Chondrocyte (in vitro differentiated cells): ENCODE data around the gene IQGAP2. TPM values are rescaled to one million over a fixed set of nuclear protein-coding genes. Genes with fewer than 3 reads are reported as not detected.

Source experiments
- DNase-seq: peaks from one replicate; pipeline ENCODE4 v3.0.0; 2021; ENCODE audit warnings: mixed read lengths, low spot score
- H3K27ac Mint-ChIP-seq: one replicate; pipeline ENCODE4 v1.8.0; 2021; ENCODE audit warnings: mild to moderate bottlenecking, moderate library complexity, mixed read lengths; ENCODE audit not compliant: unreplicated experiment
- H3K27me3 Mint-ChIP-seq: 2 replicates; pipeline ENCODE4 v1.8.0; 2021; ENCODE audit warnings: low read depth, mixed read lengths
- H3K36me3 Mint-ChIP-seq: 2 replicates; pipeline ENCODE4 v1.8.0; 2021; ENCODE audit warnings: low read depth, mixed read lengths
- H3K4me1 Mint-ChIP-seq: 2 replicates; pipeline ENCODE4 v1.8.0; 2021; ENCODE audit warnings: low read depth, mild to moderate bottlenecking, mixed read lengths
- H3K4me3 Mint-ChIP-seq: one replicate; pipeline ENCODE4 v1.8.0; 2021; ENCODE audit warnings: mild to moderate bottlenecking, moderate library complexity, mixed read lengths; ENCODE audit not compliant: unreplicated experiment
- H3K9me3 Mint-ChIP-seq: 2 replicates; pipeline ENCODE4 v1.8.0; 2021; ENCODE audit warnings: low read depth, mixed read lengths
- CTCF ChIP-seq: fragments of 200-600 bp; sonication (generic); IDR thresholded peaks from 2 replicates; pipeline ENCODE4 v1.5.0; 2021; ENCODE audit warnings: antibody characterized with exemption, mild to moderate bottlenecking, moderate library complexity
- total RNA-seq: library from RNA; stranded (reverse); gene quantifications from 3 replicates; pipeline ENCODE4 v1.2.1, GENCODE V29; 2021

IQGAP2 gene
- total RNA-seq, 1 donor from 2014 or later: 3.0 TPM

GRCh38 chr5:76415855-76416254, 12.8 kb downstream of the IQGAP2 start:
- no peak for DNase-seq
- Mint-ChIP-seq H3K4me3 (no peak overlapping the region), H3K27me3 (no peaks in the 10 kb centered on the region), H3K9me3 (no peaks in the 10 kb centered on the region), H3K36me3 (no peaks in the 10 kb centered on the region), H3K27ac (no peak overlapping the region), H3K4me1 (no peaks in the 10 kb centered on the region)
- no peak for TF ChIP-seq CTCF

GRCh38 chr5:76419597-76420298, 16.7 kb downstream of the IQGAP2 start:
- no peak for DNase-seq
- Mint-ChIP-seq H3K4me3 (no peak overlapping the region), H3K27ac (no peak overlapping the region), H3K4me1 (peaks cover 7% of the 10 kb centered on the region), H3K36me3 (no peaks in the 10 kb centered on the region), H3K9me3 (no peaks in the 10 kb centered on the region), H3K27me3 (no peaks in the 10 kb centered on the region)
- TF ChIP-seq CTCF: no peak

- no peaks in the 10 kb centered on the region for H3K9me3 Mint-ChIP-seq
- peaks cover 20% of the 10 kb centered on the region for H3K4me1 Mint-ChIP-seq
- no peaks in the 10 kb centered on the region for H3K27me3 Mint-ChIP-seq
- DNase-seq: no peak
- no peaks in the 10 kb centered on the region for H3K36me3 Mint-ChIP-seq
- H3K4me3 Mint-ChIP-seq: no peak overlapping the region
- no peak for TF ChIP-seq CTCF
- H3K27ac Mint-ChIP-seq: no peak overlapping the region
Measured at GRCh38 chr5:76422227-76422626, 19.1 kb downstream of the IQGAP2 start.

- DNase-seq: no peak
- no peaks in the 10 kb centered on the region for H3K27me3 Mint-ChIP-seq
- no peak overlapping the region for H3K27ac Mint-ChIP-seq
- no peak overlapping the region for H3K4me3 Mint-ChIP-seq
- no peaks in the 10 kb centered on the region for H3K36me3 Mint-ChIP-seq
- no peak for TF ChIP-seq CTCF
- H3K4me1 Mint-ChIP-seq: peaks cover 20% of the 10 kb centered on the region
- H3K9me3 Mint-ChIP-seq: no peaks in the 10 kb centered on the region
Measured at GRCh38 chr5:76422742-76423141, 19.7 kb downstream of the IQGAP2 start.

- DNase-seq: no peak
- Mint-ChIP-seq H3K27me3 (no peaks in the 10 kb centered on the region), H3K27ac (no peak overlapping the region), H3K9me3 (no peaks in the 10 kb centered on the region), H3K36me3 (no peaks in the 10 kb centered on the region), H3K4me1 (peaks cover 20% of the 10 kb centered on the region), H3K4me3 (no peak overlapping the region)
- no peak for TF ChIP-seq CTCF
Measured at GRCh38 chr5:76425146-76425545, 22.1 kb downstream of the IQGAP2 start.
